Measurements from ENCODE around the gene GPRASP2.

- TF ChIP-seq CTCF (conservative IDR thresholded peaks at IDR 0.05) (no peak), EZH2 (IDR thresholded peaks at IDR 0.05; ENCODE audit: low read depth) (no peak)
Observed at GRCh38 chrX:102739657-102740056, 27.4 kb downstream of the GPRASP2 start.
